Astrocyte (in vitro differentiated cells and primary cell): ENCODE measurements around the gene RNF166. TPM values are rescaled to one million over a fixed set of nuclear protein-coding genes. Genes with fewer than 3 reads are reported as not detected.

Experiments used
- DNase-seq: peaks from one replicate; pipeline ENCODE4 v3.0.0-alpha.2; 2010; ENCODE audit warnings: low read depth
- FAIRE-seq: peaks from 2 replicates; lab custom pipeline; 2011; peaks lifted over from hg19 to GRCh38; lab: Jason Lieb, UNC
- H2AFZ ChIP-seq: 2 replicates; pipeline ENCODE4 v1.6.0; 2012; ENCODE audit warnings: low read depth, low read length, inconsistent platforms
- H3K27ac ChIP-seq: 2 replicates; pipeline ENCODE4 v1.5.1; 2011; ENCODE audit warnings: low read depth, low read length, inconsistent platforms
- H3K27me3 ChIP-seq: 2 replicates; pipeline ENCODE4 v1.6.0; 2011; ENCODE audit warnings: low read length, inconsistent platforms; ENCODE audit not compliant: insufficient read depth
- H3K36me3 ChIP-seq: 2 replicates; pipeline ENCODE4 v1.5.1; 2011; ENCODE audit warnings: low read length, inconsistent platforms; ENCODE audit not compliant: insufficient read depth
- H3K4me1 ChIP-seq: 2 replicates; pipeline ENCODE4 v1.5.1; 2011; ENCODE audit warnings: low read length, inconsistent platforms; ENCODE audit not compliant: insufficient read depth
- H3K4me2 ChIP-seq: 2 replicates; pipeline ENCODE4 v1.6.0; 2012; ENCODE audit warnings: low read length, inconsistent platforms
- H3K4me3 ChIP-seq: 2 replicates; pipeline ENCODE4 v1.5.1; 2011; ENCODE audit warnings: low read depth, mild to moderate bottlenecking, low read length, inconsistent platforms; ENCODE audit not compliant: insufficient read depth
- H3K79me2 ChIP-seq: 2 replicates; pipeline ENCODE4 v1.6.0; 2012; ENCODE audit warnings: mild to moderate bottlenecking, low read length, inconsistent platforms; ENCODE audit not compliant: insufficient read depth
- H3K9ac ChIP-seq: 2 replicates; pipeline ENCODE4 v1.6.0; 2012; ENCODE audit warnings: mild to moderate bottlenecking, low read length, inconsistent platforms
- H3K9me3 ChIP-seq: 2 replicates; pipeline ENCODE4 v1.5.1; 2012; ENCODE audit warnings: low read depth, mild to moderate bottlenecking, low read length, inconsistent platforms; ENCODE audit not compliant: insufficient read depth
- H4K20me1 ChIP-seq: 2 replicates; pipeline ENCODE4 v1.6.0; 2012; ENCODE audit warnings: low read length, inconsistent platforms; ENCODE audit not compliant: insufficient read depth
- H3K27ac Mint-ChIP-seq: one replicate; pipeline ENCODE4 v1.8.0; 2021; ENCODE audit warnings: mild to moderate bottlenecking, mixed read lengths; ENCODE audit not compliant: unreplicated experiment
- H3K27me3 Mint-ChIP-seq: one replicate; pipeline ENCODE4 v1.8.0; 2021; ENCODE audit warnings: low read depth, mixed read lengths; ENCODE audit not compliant: unreplicated experiment
- H3K36me3 Mint-ChIP-seq: one replicate; pipeline ENCODE4 v1.8.0; 2021; ENCODE audit warnings: low read depth, mixed read lengths; ENCODE audit not compliant: unreplicated experiment
- H3K4me1 Mint-ChIP-seq: one replicate; pipeline ENCODE4 v1.8.0; 2021; ENCODE audit warnings: low read depth, mixed read lengths; ENCODE audit not compliant: unreplicated experiment
- H3K4me3 Mint-ChIP-seq: one replicate; pipeline ENCODE4 v1.8.0; 2021; ENCODE audit warnings: mild to moderate bottlenecking, moderate library complexity, mixed read lengths; ENCODE audit not compliant: unreplicated experiment
- H3K9me3 Mint-ChIP-seq: one replicate; pipeline ENCODE4 v1.8.0; 2021; ENCODE audit warnings: mild to moderate bottlenecking, mixed read lengths; ENCODE audit not compliant: unreplicated experiment
- EZH2 ChIP-seq: IDR thresholded peaks from 2 replicates; pipeline ENCODE4 v1.6.1; 2012; ENCODE audit warnings: mild to moderate bottlenecking, low read length, inconsistent platforms; ENCODE audit not compliant: insufficient read depth
- total RNA-seq: library from RNA; stranded (reverse); gene quantifications from 2 replicates; pipeline ENCODE4 v1.2.1, GENCODE V29; 2021
- TF ChIP-seq, protein P1 (sequence below): IDR thresholded peaks from 2 replicates; pipeline ENCODE4 v1.5.1; 2011; ENCODE audit warnings: low read depth, mild to moderate bottlenecking, inconsistent platforms, low read length, moderate library complexity; ENCODE audit not compliant: insufficient read depth

The RNF166 gene
- total RNA-seq, 1 donor from 2014 or later: 15.4 TPM

DNA sequence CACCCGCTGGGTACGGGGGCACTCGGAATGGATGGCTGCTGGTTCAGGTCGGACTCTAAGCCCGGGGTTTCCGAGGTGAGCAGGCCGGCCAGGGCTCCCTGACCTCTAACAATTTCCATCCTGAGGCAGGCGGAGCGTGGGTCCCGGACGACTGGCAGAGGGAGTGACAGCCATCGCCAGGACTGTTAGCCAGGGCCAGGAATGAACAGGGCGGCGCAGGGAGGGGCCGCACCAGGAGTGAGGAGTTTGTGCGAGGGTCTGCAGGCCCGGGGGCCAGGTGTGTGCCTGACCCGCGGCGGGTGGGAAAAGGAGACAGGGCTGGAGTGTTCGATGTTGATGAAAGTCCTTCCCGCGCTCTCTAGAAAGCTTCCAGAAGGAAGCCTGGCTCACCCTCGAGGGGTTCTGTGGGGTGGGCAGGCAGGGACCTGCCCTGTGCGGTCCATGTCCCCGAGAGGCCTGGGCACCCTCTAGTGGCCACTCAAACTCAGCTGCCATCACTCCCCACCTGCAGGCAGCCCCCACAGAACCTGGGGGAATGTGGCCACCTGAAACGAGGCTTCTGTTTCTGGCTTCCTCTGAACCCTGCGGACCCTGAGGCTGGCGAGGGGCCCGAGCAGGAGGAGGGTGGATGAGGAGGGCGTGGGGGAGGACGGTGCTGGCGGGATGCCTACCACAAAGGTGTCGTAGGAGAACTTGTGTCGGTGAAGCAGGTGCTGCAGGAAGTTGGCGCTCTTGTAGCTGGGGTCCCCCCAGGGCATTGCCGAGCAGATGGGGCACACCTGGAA lies 8.2 kb downstream of the RNF166 start:
- DNase-seq: no peak
- Histone ChIP-seq H3K27ac (no peak overlapping the region), H3K79me2 (peaks cover 25% of the 10 kb centered on the region), H2AFZ (no peak overlapping the region), H3K27me3 (no peaks in the 10 kb centered on the region), H3K36me3 (no peaks in the 10 kb centered on the region), H4K20me1 (no peaks in the 10 kb centered on the region), H3K4me1 (peaks cover 15% of the 10 kb centered on the region), H3K9me3 (no peaks in the 10 kb centered on the region), H3K4me3 (no peak overlapping the region), H3K9ac (no peak overlapping the region), H3K4me2 (no peak overlapping the region)
- Mint-ChIP-seq H3K4me1 (peaks cover 4% of the 10 kb centered on the region), H3K4me3 (no peak overlapping the region), H3K27ac (no peak overlapping the region), H3K36me3 (peaks cover 8% of the 10 kb centered on the region), H3K9me3 (no peaks in the 10 kb centered on the region), H3K27me3 (peaks cover 3% of the 10 kb centered on the region)
- TF ChIP-seq, protein P1, sequence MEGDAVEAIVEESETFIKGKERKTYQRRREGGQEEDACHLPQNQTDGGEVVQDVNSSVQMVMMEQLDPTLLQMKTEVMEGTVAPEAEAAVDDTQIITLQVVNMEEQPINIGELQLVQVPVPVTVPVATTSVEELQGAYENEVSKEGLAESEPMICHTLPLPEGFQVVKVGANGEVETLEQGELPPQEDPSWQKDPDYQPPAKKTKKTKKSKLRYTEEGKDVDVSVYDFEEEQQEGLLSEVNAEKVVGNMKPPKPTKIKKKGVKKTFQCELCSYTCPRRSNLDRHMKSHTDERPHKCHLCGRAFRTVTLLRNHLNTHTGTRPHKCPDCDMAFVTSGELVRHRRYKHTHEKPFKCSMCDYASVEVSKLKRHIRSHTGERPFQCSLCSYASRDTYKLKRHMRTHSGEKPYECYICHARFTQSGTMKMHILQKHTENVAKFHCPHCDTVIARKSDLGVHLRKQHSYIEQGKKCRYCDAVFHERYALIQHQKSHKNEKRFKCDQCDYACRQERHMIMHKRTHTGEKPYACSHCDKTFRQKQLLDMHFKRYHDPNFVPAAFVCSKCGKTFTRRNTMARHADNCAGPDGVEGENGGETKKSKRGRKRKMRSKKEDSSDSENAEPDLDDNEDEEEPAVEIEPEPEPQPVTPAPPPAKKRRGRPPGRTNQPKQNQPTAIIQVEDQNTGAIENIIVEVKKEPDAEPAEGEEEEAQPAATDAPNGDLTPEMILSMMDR: no peak
- no peak for TF ChIP-seq EZH2
- no peak for FAIRE-seq

DNA sequence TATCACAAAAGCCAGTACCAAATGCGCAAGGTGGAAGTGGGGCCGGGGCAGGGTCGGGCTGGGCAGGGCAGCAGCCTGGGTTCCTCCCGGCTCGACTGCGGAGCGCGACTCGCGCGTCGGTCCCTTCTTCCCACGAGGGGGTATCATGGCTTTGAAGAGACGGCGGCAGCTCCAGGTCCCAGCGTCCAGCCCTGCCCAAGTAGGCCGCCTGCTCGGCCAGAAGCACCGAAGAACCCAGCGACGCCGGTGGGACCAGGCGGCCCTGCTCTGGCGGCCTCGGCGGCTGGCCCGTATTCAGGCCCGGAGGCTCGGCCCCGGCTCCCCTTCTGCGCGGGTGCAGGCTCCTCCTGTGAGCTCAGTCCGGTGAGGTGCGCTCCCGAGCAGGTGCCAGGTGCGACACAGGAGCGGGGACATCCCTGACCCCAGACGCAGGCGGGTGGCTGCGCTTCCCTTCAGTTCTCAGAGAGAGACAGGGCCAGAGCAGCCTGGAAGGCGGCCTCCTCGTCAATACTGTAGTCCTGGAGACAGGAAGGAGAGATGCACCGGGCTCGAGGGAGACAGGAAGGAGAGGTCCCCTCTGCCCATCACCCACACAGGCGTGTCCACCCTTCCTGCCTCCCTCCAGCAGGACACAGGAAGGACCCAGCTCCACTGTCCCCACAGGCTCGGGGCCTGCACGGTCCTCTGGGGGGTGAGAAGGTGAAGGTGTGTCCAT lies 8.9 kb downstream of the RNF166 start:
- peaks cover 8% of the 10 kb centered on the region for H3K36me3 Mint-ChIP-seq
- Histone ChIP-seq H3K4me1 (peaks cover 15% of the 10 kb centered on the region), H4K20me1 (no peaks in the 10 kb centered on the region), H3K4me3 (no peak overlapping the region), H3K9me3 (no peaks in the 10 kb centered on the region), H3K36me3 (no peaks in the 10 kb centered on the region), H3K27ac (no peak overlapping the region), H2AFZ (no peak overlapping the region), H3K79me2 (peaks cover 19% of the 10 kb centered on the region), H3K4me2 (no peak overlapping the region), H3K9ac (no peak overlapping the region), H3K27me3 (no peaks in the 10 kb centered on the region)
- peaks cover 4% of the 10 kb centered on the region for H3K4me1 Mint-ChIP-seq
- H3K27me3 Mint-ChIP-seq: peaks cover 4% of the 10 kb centered on the region
- no peak for TF ChIP-seq EZH2
- TF ChIP-seq, protein P1: no peak
- no peak overlapping the region for H3K27ac Mint-ChIP-seq
- no peaks in the 10 kb centered on the region for H3K9me3 Mint-ChIP-seq
- H3K4me3 Mint-ChIP-seq: no peak overlapping the region
- FAIRE-seq: no peak
- DNase-seq: no peak
